Activated T-cell treated with anti-CD3 and anti-CD28 coated beads for 4 hours (primary cell): ENCODE measurements around the gene CCDC154.
"Not testable (repeated sequence)": the region's sequence is repeated elsewhere in the genome, so short reads cannot be mapped to it uniquely, and the experiment has no call there.

Source experiments
- DNase-seq: peaks from one replicate; pipeline ENCODE4 v3.0.0-alpha.2; 2020

Gene CCDC154

GRCh38 chr16:1474082-1474795 lies 29.9 kb upstream of the CCDC154 start:
- DNase-seq = no peak

- DNase-seq = no peak
Observed at GRCh38 chr16:1472974-1473373, 28.6 kb upstream of the CCDC154 start.

GRCh38 chr16:1471569-1472194 lies 27.3 kb upstream of the CCDC154 start:
- no peak for DNase-seq

DNA sequence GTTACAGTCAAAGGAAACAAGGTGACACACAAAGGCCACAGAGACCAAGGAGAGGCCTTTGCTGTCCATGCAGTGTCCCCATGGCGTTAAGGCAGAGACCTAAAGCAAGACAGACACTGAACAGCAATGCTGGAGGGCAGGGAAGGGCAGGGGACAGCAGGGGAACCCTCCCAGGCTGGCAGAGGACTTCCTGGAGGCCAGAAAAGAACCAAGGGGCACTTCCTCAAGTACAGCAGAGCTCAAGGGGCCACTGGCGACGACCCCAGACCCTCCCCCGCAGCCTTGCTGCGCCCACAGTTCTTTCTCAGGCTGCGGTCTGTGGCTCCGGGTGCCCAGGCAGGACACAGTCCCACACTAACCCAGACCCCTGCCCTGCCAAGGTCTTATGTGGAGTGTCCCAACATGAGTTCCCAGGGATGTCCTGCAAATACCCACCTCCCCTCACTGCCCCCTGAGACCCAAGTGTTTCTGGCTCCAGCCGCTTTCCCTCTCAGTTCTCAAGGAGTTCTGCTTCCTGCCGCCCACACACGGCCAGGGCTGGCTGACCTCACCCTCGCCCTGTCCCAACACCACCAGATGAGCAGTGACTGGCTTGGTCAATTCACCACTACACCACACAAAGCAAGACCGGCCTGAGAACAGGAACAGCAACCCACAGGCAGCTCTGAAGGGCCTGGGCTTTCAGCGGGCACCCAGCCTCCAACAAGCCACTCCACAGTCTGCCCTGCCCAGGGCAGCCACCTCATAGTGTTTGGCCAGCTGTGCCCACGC lies 26.3 kb upstream of the CCDC154 start:
- DNase-seq = no peak

DNA sequence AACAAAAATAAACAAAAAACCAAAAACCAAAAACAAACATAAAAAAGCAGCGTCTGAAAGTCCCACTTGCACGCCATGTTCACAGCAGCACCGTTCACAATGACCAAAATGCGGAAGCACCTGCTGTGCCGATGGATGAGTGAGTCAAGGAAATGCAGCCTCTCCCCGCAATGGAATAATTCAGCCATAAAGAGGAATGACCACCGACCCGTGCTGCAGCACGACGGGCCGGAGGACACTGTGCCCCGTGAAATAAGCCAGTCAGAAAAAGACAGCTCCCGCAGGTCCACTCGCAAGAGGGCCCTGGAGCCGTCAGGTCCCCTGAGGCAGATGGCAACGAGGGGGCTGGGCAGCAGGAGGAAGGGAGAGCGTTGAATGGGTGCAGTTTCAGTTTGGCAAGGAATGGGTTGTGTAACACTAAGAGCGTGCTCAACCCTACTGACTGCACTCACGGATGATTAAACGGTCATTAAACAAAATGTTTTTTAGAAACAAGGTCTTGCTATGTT lies 25.4 kb upstream of the CCDC154 start:
- no peak for DNase-seq

- not testable (repeated sequence) for DNase-seq
Observed at GRCh38 chr16:1469141-1469540, 24.8 kb upstream of the CCDC154 start.

- no peak for DNase-seq
Observed at GRCh38 chr16:1468426-1468810, 24.1 kb upstream of the CCDC154 start.

DNA sequence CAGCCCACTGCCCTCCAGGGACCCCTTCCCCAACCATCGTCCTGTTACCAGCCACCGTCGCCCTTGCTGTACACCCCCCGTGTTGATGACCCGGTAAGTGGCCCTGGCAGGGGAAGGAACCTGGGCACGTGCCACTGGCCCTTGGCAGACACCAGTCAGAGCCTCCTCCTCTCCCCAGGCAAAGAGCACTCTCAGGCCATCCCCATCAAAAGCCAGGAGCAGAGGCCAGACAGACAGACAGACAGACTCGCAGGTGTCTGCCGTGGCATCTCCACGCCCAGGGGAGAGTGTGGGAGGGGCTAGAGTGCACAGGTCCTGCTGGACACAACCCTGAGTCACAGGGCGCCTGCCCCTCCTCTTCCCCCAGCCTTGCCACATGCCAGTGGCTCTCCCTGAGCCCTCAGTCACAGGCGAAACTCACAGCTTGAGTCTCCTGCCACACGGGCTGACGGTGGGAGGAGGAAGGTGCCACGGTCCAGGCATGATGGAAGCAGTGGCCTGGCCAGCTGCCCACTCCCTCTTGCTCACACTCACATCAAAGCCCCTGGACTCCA lies 22.7 kb upstream of the CCDC154 start:
- DNase-seq = no peak

DNA sequence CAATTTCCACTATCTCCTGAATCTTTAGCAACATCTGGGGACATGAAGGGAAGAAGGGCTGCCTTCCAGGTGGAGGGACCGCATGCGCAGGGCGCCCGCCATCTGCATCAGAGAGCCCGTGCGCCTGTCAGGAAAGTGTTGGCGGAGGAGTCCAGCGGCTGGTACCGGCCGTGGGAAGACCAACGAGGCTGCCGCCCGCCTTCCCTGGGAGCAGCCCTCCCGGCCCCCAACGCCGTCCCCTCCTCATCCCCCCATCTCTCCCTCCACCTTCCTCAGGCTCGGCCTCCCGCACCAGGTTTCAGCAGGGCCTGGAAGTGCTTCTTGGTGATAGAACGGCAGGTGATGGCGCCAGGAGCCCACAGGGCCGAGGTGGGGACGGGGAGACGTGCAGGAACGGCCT lies 21.7 kb upstream of the CCDC154 start:
- no peak for DNase-seq

- DNase-seq = no peak
Observed at GRCh38 chr16:1465567-1465915, 21.2 kb upstream of the CCDC154 start.

DNA sequence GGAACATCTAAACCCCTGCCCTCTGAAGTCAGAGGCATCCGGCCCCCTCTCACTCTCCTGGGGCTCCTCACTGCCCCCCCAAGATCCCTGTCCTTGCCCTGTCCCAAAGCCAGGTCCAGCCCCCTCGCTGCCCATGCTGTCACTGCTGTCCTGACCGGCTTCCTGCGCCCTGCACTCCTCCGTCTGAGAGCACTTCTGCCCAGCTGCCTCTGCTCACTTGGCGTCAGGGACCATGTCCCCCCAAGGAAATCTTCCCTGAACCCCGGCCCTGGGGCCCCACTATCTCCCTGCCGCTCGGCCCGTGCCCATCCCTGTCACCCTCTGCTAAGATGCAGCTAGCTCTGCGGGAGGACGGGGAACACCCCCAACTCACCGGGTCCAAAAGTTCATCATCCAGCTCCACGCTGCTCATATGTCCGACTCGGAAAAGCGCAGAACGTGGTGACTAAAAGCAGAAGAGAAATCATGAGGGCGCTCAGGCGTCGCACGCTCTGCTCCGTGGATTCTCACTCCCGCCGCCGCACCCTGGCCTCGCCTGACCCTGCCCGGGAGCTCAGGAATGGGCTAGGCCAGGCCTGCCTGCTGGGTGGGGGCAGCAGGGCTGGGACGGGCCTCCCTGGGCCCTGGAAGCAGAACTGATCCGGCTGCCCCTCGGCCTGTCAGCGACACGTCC lies 20.7 kb upstream of the CCDC154 start:
- no peak for DNase-seq

GRCh38 chr16:1464196-1464893 lies 20.0 kb upstream of the CCDC154 start:
- DNase-seq = no peak

DNA sequence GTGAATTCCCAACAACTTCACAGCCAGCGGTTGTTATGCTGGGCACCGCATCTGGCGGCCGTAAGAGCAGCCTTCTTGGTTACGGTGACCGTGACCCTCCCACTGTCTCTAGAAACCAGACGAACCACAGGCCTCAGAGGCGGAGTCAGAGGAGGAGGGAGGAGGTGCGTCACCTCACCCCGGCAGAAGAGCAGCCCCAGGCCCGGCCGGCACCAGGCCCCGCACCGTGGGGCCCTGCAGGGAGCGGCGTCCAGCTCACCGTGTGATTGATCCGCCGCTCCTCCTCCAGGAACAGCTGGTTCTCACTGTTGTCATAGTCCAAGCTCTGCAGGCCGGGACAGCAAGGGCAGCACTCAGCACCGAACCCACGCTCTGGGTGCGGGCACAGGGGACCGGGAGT lies 16.8 kb upstream of the CCDC154 start:
- no peak for DNase-seq

DNA sequence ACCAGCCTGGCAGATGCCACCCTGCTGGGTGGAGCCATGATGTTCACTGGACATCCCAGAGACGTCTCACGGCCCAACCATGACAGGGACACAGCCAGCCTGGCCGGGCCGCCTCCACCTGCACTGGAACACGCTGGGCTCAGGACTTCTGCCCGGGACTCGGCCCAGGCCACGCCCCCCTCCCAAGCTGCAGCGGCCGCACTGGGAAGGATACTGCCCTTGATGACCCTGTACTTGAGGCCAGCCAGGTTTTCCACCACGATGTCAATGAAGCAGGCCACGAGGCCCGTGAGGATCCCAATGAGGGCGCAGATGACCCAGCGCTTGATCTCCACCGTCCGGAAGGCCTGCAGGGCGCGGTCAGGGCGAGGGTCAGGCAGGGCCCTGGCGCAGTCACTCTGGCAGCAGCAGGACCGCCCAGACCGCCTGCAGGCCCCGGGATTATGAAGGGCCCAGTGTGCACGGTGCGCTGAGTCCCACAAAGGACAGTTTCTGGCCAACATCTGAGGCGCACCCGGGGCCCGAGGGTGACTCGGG lies 16.3 kb upstream of the CCDC154 start:
- DNase-seq = no peak

DNA sequence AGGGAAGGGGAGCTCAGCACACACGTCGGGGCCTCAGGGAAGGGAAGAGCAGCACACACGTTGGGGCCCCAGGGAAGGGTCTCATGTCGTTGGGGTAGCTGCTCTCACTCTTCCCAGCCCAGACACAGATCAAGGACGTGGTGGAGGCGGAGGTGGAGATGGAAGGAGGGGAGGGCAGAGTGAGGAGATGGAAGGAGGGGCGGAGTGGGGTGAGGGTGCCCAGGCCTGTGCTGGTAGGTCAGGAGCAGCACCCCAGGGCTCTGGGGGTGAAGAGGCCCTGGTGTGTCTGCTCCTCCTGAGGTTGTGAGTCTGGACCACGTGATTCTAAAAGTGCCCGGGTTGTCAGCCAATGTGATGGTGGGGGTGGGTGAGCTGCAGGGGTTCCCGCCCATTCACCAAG lies 15.6 kb upstream of the CCDC154 start:
- DNase-seq = no peak

DNA sequence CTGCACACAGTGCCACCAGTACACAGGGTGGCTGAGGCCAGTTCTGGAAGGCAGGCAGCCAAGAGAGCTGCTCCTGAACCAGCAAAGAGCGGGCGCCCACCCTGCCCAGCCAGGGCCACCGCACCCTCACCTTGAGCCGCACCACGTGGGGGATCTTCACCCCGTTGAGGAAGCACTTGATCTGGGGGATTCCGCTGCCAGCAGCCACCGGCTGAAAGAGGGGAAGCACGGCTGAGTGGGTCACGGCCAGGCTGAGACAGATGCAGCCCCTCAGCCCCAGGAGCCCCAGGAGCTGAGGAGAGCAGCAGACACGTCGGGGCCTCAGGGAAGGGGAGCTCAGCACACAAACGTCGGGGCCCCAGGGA lies 14.6 kb upstream of the CCDC154 start:
- DNase-seq = no peak

- DNase-seq = no peak
Observed at GRCh38 chr16:1458336-1458976, 14.1 kb upstream of the CCDC154 start.

DNA sequence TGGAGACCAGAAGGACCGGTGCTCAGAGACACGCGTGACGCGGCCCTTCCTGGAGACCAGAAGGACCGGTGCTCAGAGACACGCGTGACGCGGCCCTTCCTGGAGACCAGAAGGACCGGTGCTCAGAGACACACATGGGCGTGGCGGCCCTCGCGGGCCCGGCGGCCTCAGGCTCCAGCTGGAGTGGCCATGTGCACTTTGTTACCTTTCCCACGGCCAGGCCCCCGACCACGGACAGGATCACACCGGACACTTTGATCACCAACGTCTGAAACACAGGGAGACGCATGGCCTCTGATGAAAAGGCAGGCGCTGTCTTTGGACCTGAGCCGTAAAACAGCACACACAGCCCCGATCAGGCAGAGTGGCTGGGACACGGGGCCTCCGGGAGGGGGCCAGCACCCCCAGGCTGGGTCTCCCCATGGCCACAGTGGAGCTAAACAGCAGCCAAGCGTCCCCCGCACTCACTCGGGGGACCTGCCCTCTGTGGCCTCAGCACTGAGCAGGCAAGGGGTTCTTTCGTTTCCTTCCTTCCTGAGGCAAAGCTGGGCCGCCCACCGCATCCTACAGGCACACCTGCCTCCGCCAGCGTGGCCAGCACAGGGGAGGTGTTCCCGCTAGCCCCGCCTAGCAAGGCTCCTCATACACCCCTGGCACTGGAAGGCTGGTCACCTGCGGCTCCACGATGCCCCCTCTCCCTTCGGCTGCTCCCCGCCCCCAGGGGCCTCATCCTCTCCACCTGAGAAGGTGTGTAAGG lies 13.3 kb upstream of the CCDC154 start:
- DNase-seq = no peak

DNA sequence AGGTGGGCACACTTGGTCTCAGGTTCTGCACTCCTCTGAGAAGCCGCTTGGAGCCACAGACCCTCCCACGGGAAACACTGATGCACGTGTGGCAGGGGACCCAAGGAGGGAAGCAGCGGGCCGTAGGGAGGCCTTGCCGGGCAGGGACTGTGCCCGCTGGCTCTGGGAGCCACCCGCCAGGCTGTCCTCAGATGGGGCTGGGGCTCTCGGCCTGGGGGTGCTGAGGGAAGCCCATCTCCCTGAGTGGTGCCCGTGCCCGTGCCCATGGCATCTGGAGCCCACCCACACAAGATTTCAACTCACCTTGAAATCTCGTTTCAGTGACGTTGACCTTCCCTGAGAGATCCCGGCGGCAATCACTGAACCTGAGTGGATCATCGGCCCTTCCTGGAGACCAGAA lies 12.6 kb upstream of the CCDC154 start:
- DNase-seq = no peak

- DNase-seq = no peak
Observed at GRCh38 chr16:1455190-1456171, 11.1 kb upstream of the CCDC154 start.
